Liver (tissue), 9 donors: ENCODE data around the gene DNMT3A. TPM values are rescaled to one million over a fixed set of nuclear protein-coding genes. Genes with fewer than 3 reads are reported as not detected.

Experiments
- DNase-seq: peaks from one replicate; pipeline ENCODE4 v3.0.0-alpha.2; 2017; ENCODE audit warnings: low spot score
- H3K27ac ChIP-seq, 2 donors: one replicate each; pipeline ENCODE4 v1.7.0; 2013; ENCODE audit warnings: inconsistent platforms in 2 of 2, low read length in 2 of 2, control low read depth in 1 of 2, low read depth in 1 of 2, mild to moderate bottlenecking in 1 of 2
- H3K27me3 ChIP-seq, 4 donors: one replicate each; pipeline versions ENCODE4 v1.6.1 to v1.7.0; 2013; ENCODE audit warnings: low read length in 3 of 4, inconsistent platforms in 1 of 4, mild to moderate bottlenecking in 1 of 4, moderate library complexity in 1 of 4; ENCODE audit not compliant: control insufficient read depth in 4 of 4, insufficient read depth in 4 of 4
- H3K36me3 ChIP-seq, 4 donors: one replicate each; pipeline versions ENCODE4 v1.6.1 to v1.7.0; 2013; ENCODE audit warnings: low read length in 3 of 4, mild to moderate bottlenecking in 3 of 4, low read depth in 1 of 4, moderate library complexity in 1 of 4; ENCODE audit not compliant: control insufficient read depth in 4 of 4, insufficient read depth in 3 of 4
- H3K4me1 ChIP-seq, 4 donors: one replicate each; pipeline versions ENCODE4 v1.6.1 to v1.7.0; 2013; ENCODE audit warnings: low read length in 3 of 4, mild to moderate bottlenecking in 3 of 4, moderate library complexity in 1 of 4; ENCODE audit not compliant: control insufficient read depth in 4 of 4, insufficient read depth in 4 of 4
- H3K4me3 ChIP-seq, 3 donors: one replicate each; pipeline versions ENCODE4 v1.6.1 to v1.7.0; 2013; ENCODE audit warnings: low read length in 3 of 3, control low read depth in 1 of 3, low read depth in 1 of 3, mild to moderate bottlenecking in 1 of 3
- H3K9ac ChIP-seq, 2 donors: one replicate each; pipeline ENCODE4 v1.7.0; 2013; ENCODE audit warnings: low read length in 2 of 2, mild to moderate bottlenecking in 2 of 2, moderate library complexity in 2 of 2, control low read depth in 1 of 2, low read depth in 1 of 2
- H3K9me3 ChIP-seq, 4 donors: one replicate each; pipeline versions ENCODE4 v1.6.1 to v1.7.0; 2013; ENCODE audit warnings: low read length in 3 of 4; ENCODE audit not compliant: control insufficient read depth in 4 of 4
- ATF3 ChIP-seq: IDR thresholded peaks from 2 replicates; pipeline ENCODE4 v1.6.1; 2016; ENCODE audit warnings: antibody characterized with exemption
- CTCF ChIP-seq: fragments of 150-350 bp; IDR thresholded peaks from 2 replicates; pipeline ENCODE4 v1.5.1; 2017; ENCODE audit warnings: improper control_type of control experiment, low read depth, low read length; ENCODE audit not compliant: missing input control
- EGR1 ChIP-seq, 2 donors: IDR thresholded peaks; 2 replicates each; pipeline ENCODE4 v1.6.1; 2016 to 2018; ENCODE audit warnings: antibody characterized with exemption in 2 of 2, low read depth in 2 of 2
- FOXA1 ChIP-seq: IDR thresholded peaks from 2 replicates; pipeline ENCODE4 v1.6.1; 2016; ENCODE audit warnings: antibody characterized with exemption
- FOXA2 ChIP-seq: IDR thresholded peaks from 2 replicates; pipeline ENCODE4 v1.6.1; 2016; ENCODE audit warnings: antibody characterized with exemption
- GABPA ChIP-seq, 2 donors: IDR thresholded peaks in 1 of 2; conservative IDR thresholded peaks in 1 of 2; 2 replicates each; pipeline ENCODE4 v1.6.1; 2016; ENCODE audit warnings: antibody characterized with exemption in 2 of 2, mild to moderate bottlenecking in 1 of 2, moderate library complexity in 1 of 2
- HNF4A ChIP-seq, 2 donors: conservative IDR thresholded peaks; 2 replicates each; pipeline ENCODE4 v1.6.1; 2016; ENCODE audit warnings: antibody characterized with exemption in 2 of 2, mild to moderate bottlenecking in 2 of 2
- HNF4G ChIP-seq: IDR thresholded peaks from 2 replicates; pipeline ENCODE4 v1.6.1; 2016; ENCODE audit warnings: antibody characterized with exemption
- JUND ChIP-seq, 2 donors: IDR thresholded peaks; 2 replicates each; pipeline ENCODE4 v1.6.1; 2016; ENCODE audit warnings: antibody characterized with exemption in 2 of 2
- MAX ChIP-seq: IDR thresholded peaks from 2 replicates; pipeline ENCODE4 v1.6.1; 2016; ENCODE audit warnings: antibody characterized with exemption
- NR2F2 ChIP-seq: IDR thresholded peaks from 2 replicates; pipeline ENCODE4 v1.6.1; 2016; ENCODE audit warnings: antibody characterized with exemption
- RAD21 ChIP-seq, 2 donors: IDR thresholded peaks; 2 replicates each; pipeline ENCODE4 v1.6.1; 2016; ENCODE audit warnings: antibody characterized with exemption in 2 of 2, mild to moderate bottlenecking in 2 of 2
- REST ChIP-seq: IDR thresholded peaks from 2 replicates; pipeline ENCODE4 v1.6.1; 2016; ENCODE audit warnings: antibody characterized with exemption, mild to moderate bottlenecking
- RXRA ChIP-seq, 2 donors: IDR thresholded peaks; 2 replicates each; pipeline ENCODE4 v1.6.1; 2017 to 2018; ENCODE audit warnings: antibody characterized with exemption in 2 of 2, mild to moderate bottlenecking in 1 of 2
- SP1 ChIP-seq: IDR thresholded peaks from 2 replicates; pipeline ENCODE4 v1.6.1; 2018; ENCODE audit warnings: antibody characterized with exemption, mild to moderate bottlenecking
- TAF1 ChIP-seq: conservative IDR thresholded peaks from 2 replicates; pipeline ENCODE4 v1.6.1; 2016; ENCODE audit warnings: antibody characterized with exemption, mild to moderate bottlenecking
- YY1 ChIP-seq: IDR thresholded peaks from 2 replicates; pipeline ENCODE4 v1.6.1; 2016; ENCODE audit warnings: antibody characterized with exemption, mild to moderate bottlenecking
- ZBTB33 ChIP-seq: IDR thresholded peaks from 2 replicates; pipeline ENCODE4 v1.6.1; 2016; ENCODE audit warnings: antibody characterized with exemption
- WGBS: extraction: QIAGEN DNeasy Blood & Tissue Kit; methylation state at CpG from one replicate; pipeline ENCODE4 v1.1.7; 2013; 5-methylcytosine and 5-hydroxymethylcytosine counted together
- polyA plus RNA-seq, 2 donors: library from polyadenylated mRNA; stranded (reverse) in 1 of 2; unstranded in 1 of 2; fragments of 200-250 nt in 1 of 2; fragments of >200 nt in 1 of 2; fragmentation: Nextera tagmentation in 1 of 2; extraction: Ambion mirVana in 1 of 2; gene quantifications; one replicate each; pipeline versions ENCODE4 v1.2.1 to v1.2.3, GENCODE V29; 2013 to 2015
- total RNA-seq, 2 donors: library from RNA; depleted of rRNA; stranded (reverse); fragments of >200 nt; gene quantifications; one replicate each; pipeline ENCODE4 v1.2.3, GENCODE V29; 2014
- donor health status: healthy.
- donor health status: healthy.
- donor health status: healthy.
- donor health status: healthy.
- donor health status: healthy.

Gene DNMT3A
- total RNA-seq (10 to 100 TPM; 11.9 to 24.2 TPM), polyA plus RNA-seq (1 to 10 TPM; 3.5 to 4.3 TPM)

DNA sequence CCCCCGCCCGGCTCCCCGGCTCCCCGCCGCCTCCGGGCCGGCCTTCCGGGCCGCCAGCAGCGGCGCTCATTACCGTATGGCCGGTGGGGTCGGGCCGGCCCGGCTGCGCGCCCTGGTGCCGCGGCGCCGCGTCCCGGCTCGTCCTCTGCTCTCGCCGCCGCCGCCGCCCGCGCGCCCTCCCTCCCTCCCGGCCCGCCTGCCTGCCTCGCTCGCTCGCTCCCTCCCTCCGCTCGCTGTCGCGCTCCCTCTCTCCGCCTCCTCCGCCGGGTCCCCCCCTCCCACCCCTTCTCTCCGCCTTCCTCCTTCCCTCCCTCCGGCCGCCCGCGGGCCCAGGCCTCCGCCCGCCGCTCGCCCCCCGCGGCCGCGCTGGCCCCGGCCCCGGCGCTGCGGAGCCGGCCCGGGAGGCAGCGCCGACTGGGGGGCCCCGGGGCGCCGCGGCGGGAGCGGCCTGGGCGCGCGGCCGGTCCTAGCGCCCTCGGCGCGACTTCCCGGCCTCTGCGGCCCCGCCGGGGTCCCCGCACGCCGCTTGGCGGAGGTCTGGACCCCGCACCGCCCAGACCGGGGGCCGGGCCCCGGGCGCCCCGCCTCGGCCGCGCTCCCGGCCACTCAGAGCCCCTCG is at the start of gene DNMT3A:
TSS of gene DNMT3A (minus strand) at position 173 of the 619 bp plus-strand sequence. CDS start 27,941 bp downstream, outside the sequence.
- peak within 1 kb of the TSS; percentile 42 to 97 (median 63) for H3K4me3 ChIP-seq
- DNase-seq, result peak; percentile 62
- H3K9ac ChIP-seq, result peak within 1 kb of the TSS in 1 of 2 donors; percentile 47
- WGBS, result under 1% methylated on average over 100 of the region's 100 CpGs
- H3K9me3 ChIP-seq, result no peaks in the 10 kb centered on the region
- TF ChIP-seq TAF1 (no peak), HNF4A (conservative IDR thresholded peaks at IDR 0.05) (no peak), MAX (no peak), EGR1 (IDR thresholded peaks at IDR 0.05; ENCODE audit: low read depth in 2 of 2) (no peak), CTCF (no peak), HNF4G (no peak), SP1 (no peak), NR2F2 (no peak), FOXA2 (no peak), GABPA (IDR thresholded peaks at IDR 0.05 in 1 of 2, conservative IDR thresholded peaks at IDR 0.05 in 1 of 2) (no peak), YY1 (no peak), RAD21 (IDR thresholded peaks at IDR 0.05) (no peak), ZBTB33 (no peak), RXRA (IDR thresholded peaks at IDR 0.05) (no peak), REST (no peak), ATF3 (no peak), JUND (IDR thresholded peaks at IDR 0.05) (no peak), FOXA1 (no peak)
- peak within 1 kb of the TSS; percentile 41 to 46 for H3K27ac ChIP-seq
- H3K36me3 ChIP-seq, result no peaks in the 10 kb centered on the region
- peaks cover under 1 to 20% (median 7%) of the 10 kb centered on the region in 4 donors for H3K4me1 ChIP-seq
- H3K27me3 ChIP-seq, result no peaks in the 10 kb centered on the region
